ENCODE measurements around the gene CHRND.

Gene CHRND

GRCh38 chr2:232573042-232573441, 47.1 kb downstream of the CHRND start:
- no peak for DNase-seq (ENCODE audit: low read depth in 2 of 2)

GRCh38 chr2:232573771-232574435, 47.9 kb downstream of the CHRND start:
- DNase-seq (ENCODE audit: low read depth in 2 of 2), result no peak

GRCh38 chr2:232574674-232575403, 48.9 kb downstream of the CHRND start:
- no peak for DNase-seq (ENCODE audit: low read depth in 2 of 2)

- no peak for DNase-seq (ENCODE audit: low read depth in 2 of 2)
Observed at GRCh38 chr2:232575404-232575746, 49.4 kb downstream of the CHRND start.

GRCh38 chr2:232576995-232577394, 51.0 kb downstream of the CHRND start:
- no peak for DNase-seq (ENCODE audit: low read depth in 2 of 2)

- DNase-seq (ENCODE audit: low read depth in 2 of 2), result no peak
Observed at GRCh38 chr2:232577841-232578240, 51.9 kb downstream of the CHRND start.

GRCh38 chr2:232578626-232579025, 52.7 kb downstream of the CHRND start:
- no peak for DNase-seq (ENCODE audit: low read depth in 2 of 2)

- DNase-seq (ENCODE audit: low read depth in 2 of 2), result no peak
Observed at GRCh38 chr2:232580648-232580981, 54.7 kb downstream of the CHRND start.

- no peak for DNase-seq (ENCODE audit: low read depth in 2 of 2)
Observed at GRCh38 chr2:232581725-232582124, 55.8 kb downstream of the CHRND start.

GRCh38 chr2:232584238-232584637, 58.3 kb downstream of the CHRND start:
- no peak for DNase-seq (ENCODE audit: low read depth in 2 of 2)

Measured in activated CD4-positive, alpha-beta T cell treated with anti-CD3 and anti-CD28 coated beads for 24 hours (primary cell).